Central memory CD8-positive, alpha-beta T cell (primary cell): Measurements from ENCODE around the gene PTCD2.

Experiments
- ATAC-seq: fragments of 150-1000 bp; cut with Tn5 transposase; replicated peaks from 2 replicates; pipeline ENCODE4 v1.10.0; 2022; ENCODE audit warnings: mild to moderate bottlenecking, moderate FRiP score, moderate number of reproducible peaks; ENCODE audit not compliant: poor library complexity, severe bottlenecking; ENCODE audit errors: extremely low read depth
- DNase-seq, 2 donors: peaks; one replicate each; pipeline ENCODE4 v3.0.0; 2021; ENCODE audit warnings: low spot score in 2 of 2
- H3K27ac Mint-ChIP-seq: one replicate; pipeline ENCODE4 v1.8.0; 2022; ENCODE audit warnings: low read depth, mild to moderate bottlenecking, moderate library complexity, mixed read lengths
- H3K27me3 Mint-ChIP-seq: one replicate; pipeline ENCODE4 v1.8.0; 2022; ENCODE audit warnings: mixed read lengths
- H3K36me3 Mint-ChIP-seq: one replicate; pipeline ENCODE4 v1.8.0; 2022; ENCODE audit warnings: mild to moderate bottlenecking, moderate library complexity, mixed read lengths; ENCODE audit not compliant: insufficient read depth
- H3K4me1 Mint-ChIP-seq: one replicate; pipeline ENCODE4 v1.8.0; 2022; ENCODE audit warnings: mixed read lengths
- H3K4me3 Mint-ChIP-seq: one replicate; pipeline ENCODE4 v1.8.0; 2022; ENCODE audit warnings: mild to moderate bottlenecking, moderate library complexity, mixed read lengths
- H3K9me3 Mint-ChIP-seq: one replicate; pipeline ENCODE4 v1.8.0; 2022; ENCODE audit warnings: mixed read lengths

The PTCD2 gene

GRCh38 chr5:72319976-72320752 is at the start of gene PTCD2, which contains the start of gene MRPS27:
TSS of gene PTCD2 (plus strand) at chr5:72320373. CDS start at chr5:72320383, 10 bp downstream.
TSS of gene MRPS27 (minus strand) at chr5:72320240. CDS start at chr5:72320221, 19 bp downstream.
- H3K36me3 Mint-ChIP-seq, result peaks cover 11% of the 10 kb centered on the region
- H3K27me3 Mint-ChIP-seq, result no peaks in the 10 kb centered on the region
- peaks cover 31% of the 10 kb centered on the region for H3K4me1 Mint-ChIP-seq
- no peaks in the 10 kb centered on the region for H3K9me3 Mint-ChIP-seq
- peak; percentile 100 for ATAC-seq
- peak; percentile 83 to 89 for DNase-seq
- peak within 1 kb of the TSS; percentile 81 for H3K27ac Mint-ChIP-seq
- peak within 1 kb of the TSS; percentile 95 for H3K4me3 Mint-ChIP-seq

- Mint-ChIP-seq H3K27me3 (no peaks in the 10 kb centered on the region), H3K4me3 (no peak overlapping the region), H3K9me3 (no peaks in the 10 kb centered on the region), H3K36me3 (peaks cover 3% of the 10 kb centered on the region), H3K4me1 (peaks cover 24% of the 10 kb centered on the region), H3K27ac (no peak overlapping the region)
- ATAC-seq (no peak), DNase-seq (no peak)
Observed at GRCh38 chr5:72271702-72272101, 48.5 kb upstream of the PTCD2 start.

GRCh38 chr5:72272398-72272797 is 47.8 kb upstream of the PTCD2 start:
- Mint-ChIP-seq H3K27me3 (no peaks in the 10 kb centered on the region), H3K4me1 (peaks cover 24% of the 10 kb centered on the region), H3K27ac (no peak overlapping the region), H3K9me3 (no peaks in the 10 kb centered on the region), H3K4me3 (no peak overlapping the region), H3K36me3 (peaks cover 3% of the 10 kb centered on the region)
- DNase-seq, result no peak
- ATAC-seq, result no peak

GRCh38 chr5:72273547-72273946 is 46.6 kb upstream of the PTCD2 start:
- H3K4me1 Mint-ChIP-seq, result peaks cover 24% of the 10 kb centered on the region
- DNase-seq (no peak), ATAC-seq (no peak)
- no peaks in the 10 kb centered on the region for H3K9me3 Mint-ChIP-seq
- peaks cover 5% of the 10 kb centered on the region for H3K36me3 Mint-ChIP-seq
- H3K27me3 Mint-ChIP-seq, result no peaks in the 10 kb centered on the region
- no peak overlapping the region for H3K27ac Mint-ChIP-seq
- H3K4me3 Mint-ChIP-seq, result no peak overlapping the region

GRCh38 chr5:72276219-72276752 is 43.9 kb upstream of the PTCD2 start:
- no peak for ATAC-seq
- Mint-ChIP-seq H3K36me3 (peaks cover 13% of the 10 kb centered on the region), H3K4me3 (no peak overlapping the region), H3K27ac (no peak overlapping the region), H3K9me3 (no peaks in the 10 kb centered on the region), H3K27me3 (no peaks in the 10 kb centered on the region), H3K4me1 (peaks cover 18% of the 10 kb centered on the region)
- no peak for DNase-seq

- ATAC-seq (no peak), DNase-seq (no peak)
- Mint-ChIP-seq H3K4me1 (peaks cover 10% of the 10 kb centered on the region), H3K27me3 (no peaks in the 10 kb centered on the region), H3K9me3 (no peaks in the 10 kb centered on the region), H3K27ac (no peak overlapping the region), H3K4me3 (no peak overlapping the region), H3K36me3 (peaks cover 14% of the 10 kb centered on the region)
Observed at GRCh38 chr5:72280581-72281069, 39.5 kb upstream of the PTCD2 start.

GRCh38 chr5:72281430-72281763 is 38.8 kb upstream of the PTCD2 start:
- no peak for ATAC-seq
- no peaks in the 10 kb centered on the region for H3K27me3 Mint-ChIP-seq
- peaks cover 12% of the 10 kb centered on the region for H3K36me3 Mint-ChIP-seq
- no peaks in the 10 kb centered on the region for H3K9me3 Mint-ChIP-seq
- H3K4me1 Mint-ChIP-seq, result peaks cover 2% of the 10 kb centered on the region
- H3K4me3 Mint-ChIP-seq, result no peak overlapping the region
- no peak for DNase-seq
- H3K27ac Mint-ChIP-seq, result no peak overlapping the region

GRCh38 chr5:72281764-72282499 is 38.2 kb upstream of the PTCD2 start:
- peaks cover 11% of the 10 kb centered on the region for H3K36me3 Mint-ChIP-seq
- no peaks in the 10 kb centered on the region for H3K9me3 Mint-ChIP-seq
- no peak overlapping the region for H3K27ac Mint-ChIP-seq
- H3K4me1 Mint-ChIP-seq, result no peaks in the 10 kb centered on the region
- no peak overlapping the region for H3K4me3 Mint-ChIP-seq
- DNase-seq (no peak), ATAC-seq (no peak)
- H3K27me3 Mint-ChIP-seq, result no peaks in the 10 kb centered on the region

- DNase-seq (no peak), ATAC-seq (no peak)
- Mint-ChIP-seq H3K27ac (no peak overlapping the region), H3K36me3 (peaks cover 14% of the 10 kb centered on the region), H3K27me3 (no peaks in the 10 kb centered on the region), H3K4me3 (no peak overlapping the region), H3K9me3 (no peaks in the 10 kb centered on the region), H3K4me1 (no peaks in the 10 kb centered on the region)
Observed at GRCh38 chr5:72282878-72283277, 37.3 kb upstream of the PTCD2 start.

- no peaks in the 10 kb centered on the region for H3K4me1 Mint-ChIP-seq
- no peak for DNase-seq
- no peak for ATAC-seq
- peaks cover 14% of the 10 kb centered on the region for H3K36me3 Mint-ChIP-seq
- H3K27me3 Mint-ChIP-seq, result no peaks in the 10 kb centered on the region
- no peak overlapping the region for H3K4me3 Mint-ChIP-seq
- H3K9me3 Mint-ChIP-seq, result no peaks in the 10 kb centered on the region
- peak overlapping the region; percentile 3 for H3K27ac Mint-ChIP-seq
Observed at GRCh38 chr5:72283358-72283757, 36.8 kb upstream of the PTCD2 start.

GRCh38 chr5:72284559-72285423 is 35.4 kb upstream of the PTCD2 start:
- no peaks in the 10 kb centered on the region for H3K9me3 Mint-ChIP-seq
- no peaks in the 10 kb centered on the region for H3K27me3 Mint-ChIP-seq
- H3K4me3 Mint-ChIP-seq, result no peak overlapping the region
- H3K36me3 Mint-ChIP-seq, result peaks cover 10% of the 10 kb centered on the region
- ATAC-seq (no peak), DNase-seq (no peak)
- no peak overlapping the region for H3K27ac Mint-ChIP-seq
- no peaks in the 10 kb centered on the region for H3K4me1 Mint-ChIP-seq

- DNase-seq (no peak), ATAC-seq (no peak)
- peaks cover 8% of the 10 kb centered on the region for H3K36me3 Mint-ChIP-seq
- H3K27ac Mint-ChIP-seq, result no peak overlapping the region
- no peaks in the 10 kb centered on the region for H3K4me1 Mint-ChIP-seq
- H3K4me3 Mint-ChIP-seq, result no peak overlapping the region
- H3K9me3 Mint-ChIP-seq, result no peaks in the 10 kb centered on the region
- H3K27me3 Mint-ChIP-seq, result no peaks in the 10 kb centered on the region
Observed at GRCh38 chr5:72285424-72285821, 34.8 kb upstream of the PTCD2 start.
